ENCODE results near the gene STEAP2.

Gene STEAP2

GRCh38 chr7:90276033-90276728, 64.6 kb downstream of the STEAP2 start:
- no peak for DNase-seq
